ACC112 (cell line): Measurements from ENCODE around the gene P4HA3.

Experiments
- H2AFZ ChIP-seq: fragments of 200-600 bp; sonication (generic); one replicate; pipeline ENCODE4 v1.6.0; 2017; ENCODE audit warnings: antibody characterized with exemption, low read length; ENCODE audit not compliant: unreplicated experiment
- H3K27ac ChIP-seq: fragments of 200-600 bp; sonication (generic); 2 replicates; pipeline ENCODE4 v1.5.1; 2014; ENCODE audit warnings: low read depth, mild to moderate bottlenecking, antibody characterized with exemption, low read length, moderate library complexity
- H3K27me3 ChIP-seq: fragments of 200-600 bp; sonication (generic); 2 replicates; pipeline ENCODE4 v1.6.1; 2014; ENCODE audit warnings: mild to moderate bottlenecking, antibody characterized with exemption, low read length, moderate library complexity, mixed read lengths; ENCODE audit not compliant: insufficient read depth
- H3K36me3 ChIP-seq: fragments of 200-600 bp; sonication (generic); 2 replicates; pipeline ENCODE4 v1.6.1; 2016; ENCODE audit warnings: mild to moderate bottlenecking, antibody characterized with exemption, low read length, moderate library complexity, mixed read lengths; ENCODE audit not compliant: insufficient read depth
- H3K4me1 ChIP-seq: fragments of 200-600 bp; sonication (generic); one replicate; pipeline ENCODE4 v1.6.1; 2016; ENCODE audit warnings: low read length, mixed read lengths; ENCODE audit not compliant: insufficient read depth, unreplicated experiment, control insufficient read depth
- H3K4me3 ChIP-seq: fragments of 200-600 bp; sonication (generic); 2 replicates; pipeline ENCODE4 v1.5.1; 2014; ENCODE audit warnings: mild to moderate bottlenecking, low read depth, low read length
- H3K79me2 ChIP-seq: fragments of 200-600 bp; sonication (generic); one replicate; pipeline ENCODE4 v1.6.0; 2016; ENCODE audit warnings: low read length; ENCODE audit not compliant: control insufficient read depth, unreplicated experiment, insufficient read depth

Gene P4HA3

DNA sequence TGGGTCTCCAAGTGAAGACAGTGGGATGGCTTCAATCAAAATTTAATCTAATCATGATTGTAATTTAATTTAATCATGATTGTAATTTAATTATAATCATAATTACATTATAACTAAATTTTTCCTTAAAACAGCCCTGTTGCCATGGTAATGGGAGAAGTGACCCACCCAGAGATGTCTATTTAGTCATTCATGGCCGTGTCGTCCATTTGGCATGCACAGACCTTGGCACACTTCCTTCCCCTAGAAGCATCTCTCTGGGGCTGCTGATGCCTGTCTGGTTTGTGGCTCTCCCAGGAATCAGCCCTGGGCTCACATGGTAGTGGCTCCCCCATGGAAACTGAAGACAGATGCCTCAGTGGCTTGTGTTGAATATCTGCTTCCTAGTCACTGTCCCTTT lies 27.0 kb downstream of the P4HA3 start:
- H3K4me1 ChIP-seq, result peaks cover 33% of the 10 kb centered on the region
- H3K4me3 ChIP-seq, result no peak overlapping the region
- peak overlapping the region; percentile 38; the same call in 1 of the 2 replicates for H3K27ac ChIP-seq

DNA sequence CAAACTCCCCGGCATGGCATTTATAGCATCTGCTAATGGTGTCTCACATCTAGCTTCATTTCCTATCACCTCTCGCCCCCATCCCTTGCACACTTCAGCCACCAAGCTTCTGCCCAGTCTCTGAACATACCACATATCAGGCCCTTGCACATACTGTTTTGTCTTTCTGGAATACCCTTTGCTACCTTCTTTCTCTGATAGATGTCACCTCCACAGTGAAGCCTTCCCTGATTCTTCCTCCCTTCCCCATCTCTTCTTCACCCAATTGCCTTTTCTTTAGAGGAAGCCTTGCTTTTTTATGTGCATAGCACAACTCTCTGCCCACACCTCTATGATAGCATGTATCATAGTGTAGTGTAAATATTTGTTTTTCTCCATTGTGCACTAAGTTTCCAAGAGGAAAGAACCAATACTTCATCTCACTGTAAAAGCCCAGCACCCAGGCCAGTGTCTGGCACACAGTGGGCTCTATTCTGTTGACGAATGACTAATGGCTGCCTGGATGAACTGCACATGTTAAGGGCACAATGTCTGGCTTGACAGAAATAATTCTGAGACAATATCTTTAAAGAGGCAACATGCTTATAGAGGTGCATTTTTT lies 27.8 kb downstream of the P4HA3 start:
- H3K27ac ChIP-seq, result peak overlapping the region; percentile 38; the same call in 1 of the 2 replicates
- peaks cover 35% of the 10 kb centered on the region for H3K4me1 ChIP-seq
- H3K79me2 ChIP-seq, result no peaks in the 10 kb centered on the region
- no peak overlapping the region for H2AFZ ChIP-seq
- H3K36me3 ChIP-seq, result 0 out of 2 replicates have a peak, but pooled peaks cover 9% of the 10 kb centered on the region
- no peak overlapping the region for H3K4me3 ChIP-seq
- H3K27me3 ChIP-seq, result no peaks in the 10 kb centered on the region

More for the DNA sequence above, 27.0 kb downstream of the P4HA3 start:
- H3K79me2 ChIP-seq, result no peaks in the 10 kb centered on the region
- no peak overlapping the region for H2AFZ ChIP-seq
- 0 out of 2 replicates have a peak, but pooled peaks cover 9% of the 10 kb centered on the region for H3K36me3 ChIP-seq
- H3K27me3 ChIP-seq, result no peaks in the 10 kb centered on the region

DNA sequence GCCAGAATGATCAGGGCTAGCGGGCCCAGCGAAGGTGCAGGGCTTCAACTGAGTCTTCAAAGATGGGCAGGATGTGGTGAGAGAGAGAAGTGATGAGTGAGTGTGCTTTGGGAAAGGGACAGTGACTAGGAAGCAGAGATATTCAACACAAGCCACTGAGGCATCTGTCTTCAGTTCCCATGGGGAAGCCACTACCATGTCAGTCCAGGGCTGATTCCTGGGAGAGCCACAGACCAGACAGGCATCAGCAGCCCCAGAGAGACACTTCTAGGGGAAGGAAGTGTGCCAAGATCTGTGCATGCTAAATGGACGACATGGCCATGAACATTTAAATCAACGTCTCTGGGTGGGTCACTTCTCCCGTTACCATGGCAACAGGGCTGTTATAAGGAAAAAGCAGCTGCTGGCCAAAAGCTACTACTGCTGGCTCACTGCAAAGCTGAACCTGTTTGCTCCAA lies 28.5 kb downstream of the P4HA3 start:
- H3K27ac ChIP-seq, result peak overlapping the region; percentile 25; the same call in 1 of the 2 replicates
- no peak overlapping the region for H3K4me3 ChIP-seq
- peaks cover 37% of the 10 kb centered on the region for H3K4me1 ChIP-seq

DNA sequence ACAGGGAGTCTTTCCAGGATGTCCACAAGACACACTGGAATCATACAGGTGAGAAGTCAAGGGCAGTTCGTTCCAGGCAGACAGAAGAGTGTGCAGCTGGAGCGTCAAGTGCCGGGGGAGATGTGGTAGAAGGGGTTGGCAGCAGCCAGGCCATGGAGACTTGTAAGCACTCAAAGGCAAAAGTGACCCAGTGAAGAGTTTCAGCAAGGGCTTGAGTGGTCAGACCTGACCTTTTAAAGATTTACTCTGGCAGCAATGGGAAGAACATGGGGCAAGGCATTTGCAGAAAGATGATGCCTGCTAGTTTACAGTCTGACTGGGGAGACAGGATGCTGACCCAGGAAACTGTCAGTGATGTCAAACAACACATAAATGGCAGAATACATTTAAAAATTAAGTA lies 29.0 kb downstream of the P4HA3 start:
- H3K27ac ChIP-seq, result peak overlapping the region; percentile 25; the same call in 1 of the 2 replicates
- H3K36me3 ChIP-seq, result 0 out of 2 replicates have a peak, but pooled peaks cover 9% of the 10 kb centered on the region
- no peaks in the 10 kb centered on the region for H3K27me3 ChIP-seq
- H3K79me2 ChIP-seq, result no peaks in the 10 kb centered on the region
- H2AFZ ChIP-seq, result no peak overlapping the region
- peaks cover 38% of the 10 kb centered on the region for H3K4me1 ChIP-seq
- H3K4me3 ChIP-seq, result no peak overlapping the region

More for the DNA sequence above, 28.5 kb downstream of the P4HA3 start:
- Histone ChIP-seq H3K27me3 (no peaks in the 10 kb centered on the region), H3K79me2 (no peaks in the 10 kb centered on the region), H3K36me3 (0 out of 2 replicates have a peak, but pooled peaks cover 9% of the 10 kb centered on the region), H2AFZ (no peak overlapping the region)

DNA sequence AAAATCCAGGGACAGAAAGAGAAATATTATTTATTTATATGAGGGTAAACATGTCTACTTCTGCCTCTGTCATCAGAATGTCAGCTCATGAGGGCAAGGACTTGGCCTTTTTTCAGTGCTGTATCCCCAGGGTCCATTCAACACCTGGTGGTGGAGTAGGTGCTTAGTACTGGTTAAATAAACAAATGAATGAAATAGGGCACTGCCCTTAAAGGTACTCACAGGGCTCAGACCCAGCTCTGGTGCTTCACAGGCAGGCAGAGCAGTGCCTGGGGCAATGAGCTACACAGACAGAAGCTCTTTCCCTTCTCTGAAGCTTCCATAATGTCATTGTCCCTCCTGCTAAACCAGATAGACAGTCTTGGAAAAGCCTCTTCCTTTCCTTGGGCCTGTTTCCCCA lies 30.9 kb downstream of the P4HA3 start:
- Histone ChIP-seq H2AFZ (no peak overlapping the region), H3K27me3 (no peaks in the 10 kb centered on the region), H3K4me1 (peaks cover 43% of the 10 kb centered on the region), H3K79me2 (no peaks in the 10 kb centered on the region), H3K4me3 (no peak overlapping the region), H3K36me3 (0 out of 2 replicates have a peak, but pooled peaks cover 6% of the 10 kb centered on the region), H3K27ac (no peak overlapping the region)

DNA sequence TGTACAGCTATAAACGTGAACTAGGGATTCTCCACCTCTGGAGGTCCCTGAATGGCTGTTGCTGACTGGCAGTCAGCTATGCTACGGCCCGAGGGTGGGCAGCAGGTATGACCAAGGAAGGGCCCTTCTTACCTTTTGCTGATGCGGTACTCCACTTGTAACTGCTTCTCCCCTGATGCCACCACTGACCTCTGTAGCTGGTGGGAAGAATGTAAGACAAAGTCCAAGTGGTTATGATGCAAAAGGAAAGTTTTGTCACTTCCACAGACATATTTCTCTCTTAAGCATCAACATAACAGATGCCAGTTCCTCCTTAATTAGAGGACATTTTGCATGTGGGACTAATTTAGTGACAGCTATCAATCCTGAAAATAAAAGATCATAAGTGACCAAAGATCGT lies 32.2 kb downstream of the P4HA3 start:
- Histone ChIP-seq H3K79me2 (no peaks in the 10 kb centered on the region), H3K4me3 (no peak overlapping the region), H3K36me3 (0 out of 2 replicates have a peak, but pooled peaks cover 3% of the 10 kb centered on the region), H2AFZ (peak overlapping the region; percentile 44), H3K27me3 (no peaks in the 10 kb centered on the region), H3K4me1 (peaks cover 43% of the 10 kb centered on the region), H3K27ac (peak overlapping the region; percentile 84)

DNA sequence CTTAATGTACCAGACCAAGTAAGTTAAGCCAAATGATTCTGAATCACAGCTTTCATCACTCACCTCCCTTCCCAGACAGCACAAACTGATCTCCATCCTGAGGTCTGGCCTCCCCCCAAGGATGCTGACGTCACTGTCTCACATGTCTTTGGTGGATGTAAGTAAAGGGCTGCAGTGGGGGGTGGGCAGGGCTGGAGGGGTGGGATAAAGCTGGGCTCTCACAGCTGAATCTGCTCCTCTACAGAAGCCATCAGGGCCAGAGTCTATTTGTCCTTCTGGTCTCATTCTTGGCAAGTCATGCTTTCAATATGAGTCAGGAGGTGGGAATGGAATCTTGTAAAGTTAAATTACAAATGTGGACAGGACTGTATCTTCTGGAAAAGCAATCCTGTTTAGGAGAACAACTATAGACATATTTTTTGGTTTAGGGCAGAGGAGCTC lies 32.7 kb downstream of the P4HA3 start:
- peak overlapping the region; percentile 84 for H3K27ac ChIP-seq
- H2AFZ ChIP-seq, result peak overlapping the region; percentile 44
- peaks cover 37% of the 10 kb centered on the region for H3K4me1 ChIP-seq
- no peaks in the 10 kb centered on the region for H3K27me3 ChIP-seq
- H3K36me3 ChIP-seq, result 0 out of 2 replicates have a peak, but pooled peaks cover 3% of the 10 kb centered on the region
- no peaks in the 10 kb centered on the region for H3K79me2 ChIP-seq
- H3K4me3 ChIP-seq, result 0 out of 2 replicates have a peak overlapping the region, but pooled peaks have one; percentile 32

DNA sequence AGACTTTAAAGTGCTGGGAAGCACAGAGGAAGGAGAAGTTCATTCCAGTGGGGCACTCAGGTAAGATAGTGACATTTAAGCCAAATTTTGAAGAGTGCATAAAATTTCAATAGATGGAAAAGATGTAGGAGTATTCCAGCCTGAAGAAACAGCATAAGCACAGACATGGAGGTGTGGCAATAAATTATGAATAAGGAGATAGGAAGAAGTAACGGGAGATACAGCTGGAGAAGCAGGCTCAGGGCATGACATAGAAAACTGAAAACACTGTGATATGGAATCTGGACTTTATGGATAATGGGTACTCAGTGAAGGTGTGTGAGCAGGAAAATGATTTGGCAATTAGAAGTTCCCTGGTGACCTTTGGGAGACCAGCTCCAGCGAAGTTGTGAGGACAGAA lies 33.3 kb downstream of the P4HA3 start:
- Histone ChIP-seq H3K79me2 (no peaks in the 10 kb centered on the region), H3K4me3 (peak overlapping the region; percentile 32; the same call in 1 of the 2 replicates), H3K36me3 (0 out of 2 replicates have a peak, but pooled peaks cover 3% of the 10 kb centered on the region), H3K4me1 (peaks cover 32% of the 10 kb centered on the region), H3K27me3 (no peaks in the 10 kb centered on the region), H2AFZ (peak overlapping the region; percentile 15), H3K27ac (peak overlapping the region; percentile 84)

DNA sequence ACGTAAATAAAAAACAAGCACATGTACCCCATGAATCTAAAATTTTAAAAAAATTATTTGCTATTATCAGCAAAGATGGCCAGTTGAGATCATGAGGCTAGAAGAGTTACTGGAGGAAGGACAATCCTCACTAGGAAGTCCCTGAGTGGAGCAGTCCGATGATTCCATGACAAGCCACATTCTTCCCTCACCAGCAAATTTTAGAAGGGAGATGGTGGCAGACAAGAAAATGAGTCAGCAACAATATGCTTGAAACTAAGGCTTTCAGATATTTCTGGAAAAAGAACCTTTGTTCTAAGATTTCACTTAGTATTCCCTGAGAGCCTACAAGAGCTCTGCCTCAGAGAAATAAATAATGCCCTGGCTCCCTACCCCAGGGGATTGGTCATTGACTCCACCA lies 34.9 kb downstream of the P4HA3 start:
- Histone ChIP-seq H3K79me2 (no peaks in the 10 kb centered on the region), H3K36me3 (0 out of 2 replicates have a peak, but pooled peaks cover 3% of the 10 kb centered on the region), H3K27me3 (no peaks in the 10 kb centered on the region), H2AFZ (no peak overlapping the region), H3K4me3 (no peak overlapping the region), H3K27ac (no peak overlapping the region), H3K4me1 (peaks cover 27% of the 10 kb centered on the region)

DNA sequence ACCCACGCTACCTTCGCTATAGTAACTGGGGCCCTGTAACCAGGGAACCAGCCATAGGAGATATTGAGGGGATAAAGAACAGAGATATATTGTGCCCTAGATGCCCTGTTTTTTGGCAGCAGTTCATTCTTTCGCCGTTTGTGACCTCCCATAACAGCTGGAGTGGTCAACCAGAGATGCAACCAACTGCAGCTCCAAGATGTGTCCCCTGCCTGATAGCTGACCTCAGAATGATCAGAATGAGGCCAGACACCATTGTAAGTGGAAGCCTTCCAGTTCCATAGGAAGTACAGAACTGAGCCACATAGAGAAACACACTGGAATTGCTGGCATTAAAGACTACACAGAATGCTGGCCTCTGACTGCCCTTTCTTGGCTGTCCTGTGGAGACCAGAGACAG lies 39.2 kb downstream of the P4HA3 start:
- Histone ChIP-seq H3K27me3 (no peaks in the 10 kb centered on the region), H3K4me1 (peaks cover 5% of the 10 kb centered on the region), H2AFZ (no peak overlapping the region), H3K4me3 (no peak overlapping the region), H3K79me2 (no peaks in the 10 kb centered on the region), H3K27ac (no peak overlapping the region), H3K36me3 (no peaks in the 10 kb centered on the region)
